HCT116 (cell line): Measurements from ENCODE around the gene BICRA. TPM values are rescaled to one million over a fixed set of nuclear protein-coding genes. Genes with fewer than 3 reads are reported as not detected.
"Not testable (repeated sequence)": the region's sequence is repeated elsewhere in the genome, so short reads cannot be mapped to it uniquely, and the experiment has no call there.

Experiments used
- ATAC-seq: fragments of 200-7000 bp; cut with Tn5 transposase; 2 replicates; pipeline ENCODE4 v1.9.1; 2020; ENCODE audit warnings: mild to moderate bottlenecking, moderate library complexity
- BruUV-seq: library from RNA; stranded (reverse); fragments of 400-500 nt; replicated peaks from 2 replicates; lab custom pipeline; 2021; lab: Mats Ljungman, UMichigan
- CTCF ChIA-PET: fragments of 300-600 bp; sonication (Branson Sonifier 250); formaldehyde crosslinking; loops from one replicate; lab custom pipeline; 2021; ENCODE audit warnings: antibody characterized with exemption; lab: Charles Lee
- POLR2A ChIA-PET: fragments of 300-600, 350-600 bp; sonication (Branson Sonifier 250); formaldehyde crosslinking; loops from one replicate; lab custom pipeline; 2021; ENCODE audit warnings: antibody characterized with exemption; lab: Charles Lee
- RAD21 ChIA-PET, 2 experiments: fragments of 300-600 bp; sonication (Branson Sonifier 250); formaldehyde crosslinking; loops; one replicate each; lab custom pipeline; 2023; ENCODE audit warnings: low total read pairs in 2 of 2; ENCODE audit not compliant: uncharacterized antibody in 2 of 2, unreplicated experiment in 2 of 2, low non-redundant PET in 1 of 2; lab: Charles Lee
- DNase-seq: peaks from one replicate; pipeline ENCODE4 v3.0.0-alpha.2; 2010; ENCODE audit warnings: low read depth, low spot score
- H2AFZ ChIP-seq: fragments of 200-600 bp; shearing (Covaris generic), sonication (generic); 2 replicates; pipeline ENCODE4 v1.6.1; 2017; ENCODE audit warnings: low read depth, mixed run types, mixed read lengths, antibody characterized with exemption, low read length; ENCODE audit not compliant: poor library complexity, severe bottlenecking
- H3K27ac ChIP-seq: 2 replicates; pipeline ENCODE4 v1.5.1; 2012; ENCODE audit warnings: low read depth, low read length
- H3K27me3 ChIP-seq: fragments of 200-600 bp; sonication (generic); 2 replicates; pipeline ENCODE4 v1.6.1; 2016; ENCODE audit warnings: mixed run types, low read length, mixed read lengths; ENCODE audit not compliant: insufficient read depth
- H3K36me3 ChIP-seq, 2 experiments: fragments of 200-500 bp in 1 of 2; fragments of 200-600 bp in 1 of 2; sonication (Bioruptor generic) in 1 of 2; sonication (generic) in 1 of 2; 2 replicates each; pipeline versions ENCODE4 v1.5.1 to v1.6.1; 2014 to 2016; ENCODE audit warnings: low read length in 2 of 2, inconsistent platforms in 1 of 2, mixed read lengths in 1 of 2, mixed run types in 1 of 2; ENCODE audit not compliant: insufficient read depth in 2 of 2, control insufficient read depth in 1 of 2
- H3K4me1 ChIP-seq, 2 experiments: fragments of 200-600 bp in 1 of 2; sonication (generic) in 1 of 2; 2 replicates each; pipeline versions ENCODE4 v1.5.1 to v1.6.1; 2012 to 2017; ENCODE audit warnings: low read length in 2 of 2, inconsistent platforms in 1 of 2, mild to moderate bottlenecking in 1 of 2, mixed read lengths in 1 of 2, mixed run types in 1 of 2, moderate library complexity in 1 of 2; ENCODE audit not compliant: insufficient read depth in 2 of 2, control insufficient read depth in 1 of 2
- H3K4me2 ChIP-seq: fragments of 200-600 bp; sonication (generic); 2 replicates; pipeline ENCODE4 v1.6.1; 2017; ENCODE audit warnings: mixed run types, low read length, mixed read lengths
- H3K4me3 ChIP-seq, 2 experiments: fragments of 200-600 bp in 1 of 2; sonication (generic) in 1 of 2; replicated peaks in 1 of 2; 2 replicates each; pipeline ENCODE4 v1.5.1; 2011 to 2016; ENCODE audit warnings: low read length in 2 of 2, control low read depth in 1 of 2, low read depth in 1 of 2, mild to moderate bottlenecking in 1 of 2, mixed read lengths in 1 of 2, mixed run types in 1 of 2
- H3K79me2 ChIP-seq: fragments of 200-600 bp; sonication (generic); 2 replicates; pipeline ENCODE4 v1.6.1; 2017; ENCODE audit warnings: mild to moderate bottlenecking, mixed run types, low read length, moderate library complexity, mixed read lengths; ENCODE audit not compliant: insufficient read depth
- H3K9ac ChIP-seq: fragments of 200-600 bp; sonication (generic); 2 replicates; pipeline ENCODE4 v1.6.1; 2016; ENCODE audit warnings: low read length, mixed read lengths
- H3K9me2 ChIP-seq: fragments of 200-600 bp; sonication (generic), shearing (Covaris generic); 2 replicates; pipeline ENCODE4 v1.6.1; 2017; ENCODE audit warnings: mixed run types, mild to moderate bottlenecking, moderate library complexity; ENCODE audit not compliant: insufficient read depth
- H3K9me3 ChIP-seq, 2 experiments: fragments of 200-500 bp in 1 of 2; fragments of 200-600 bp in 1 of 2; sonication (Bioruptor generic) in 1 of 2; sonication (generic) in 1 of 2; 2 replicates each; pipeline ENCODE4 v1.6.1; 2014 to 2017; ENCODE audit warnings: low read length in 2 of 2, mixed read lengths in 2 of 2, inconsistent platforms in 1 of 2, low read depth in 1 of 2, mild to moderate bottlenecking in 1 of 2, mixed run types in 1 of 2, moderate library complexity in 1 of 2; ENCODE audit not compliant: control insufficient read depth in 1 of 2, insufficient read depth in 1 of 2
- H4K20me1 ChIP-seq: fragments of 200-600 bp; sonication (generic), shearing (Covaris generic); 2 replicates; pipeline ENCODE4 v1.6.1; 2017; ENCODE audit warnings: mixed run types, mild to moderate bottlenecking, moderate library complexity; ENCODE audit not compliant: insufficient read depth
- ATF3 ChIP-seq: IDR thresholded peaks from 2 replicates; pipeline ENCODE4 v1.6.1; 2012
- CBX3 ChIP-seq: IDR thresholded peaks from 2 replicates; pipeline ENCODE4 v1.6.1; 2012; ENCODE audit warnings: low read depth
- CEBPB ChIP-seq: IDR thresholded peaks from 2 replicates; pipeline ENCODE4 v1.6.1; 2012; ENCODE audit warnings: low read depth
- EGR1 ChIP-seq: IDR thresholded peaks from 2 replicates; pipeline ENCODE4 v1.6.1; 2012; ENCODE audit warnings: low read depth
- ELF1 ChIP-seq: IDR thresholded peaks from 2 replicates; pipeline ENCODE4 v1.6.1; 2012; ENCODE audit warnings: low read depth, borderline replicate concordance
- FOSL1 ChIP-seq: IDR thresholded peaks from 2 replicates; pipeline ENCODE4 v1.6.1; 2012; ENCODE audit warnings: low read depth
- MAX ChIP-seq: IDR thresholded peaks from 2 replicates; pipeline ENCODE4 v1.6.1; 2012
- POLR2A ChIP-seq: IDR thresholded peaks from 2 replicates; pipeline ENCODE4 v1.7.0; 2011; ENCODE audit warnings: borderline replicate concordance; ENCODE audit not compliant: insufficient read depth, insufficient read length; ENCODE audit errors: extremely low read depth
- RAD21 ChIP-seq: IDR thresholded peaks from 2 replicates; pipeline ENCODE4 v1.6.1; 2012; ENCODE audit warnings: low read depth, mild to moderate bottlenecking
- SP1 ChIP-seq: IDR thresholded peaks from 2 replicates; pipeline ENCODE4 v1.6.1; 2012; ENCODE audit warnings: low read depth
- ZBTB33 ChIP-seq: IDR thresholded peaks from 2 replicates; pipeline ENCODE4 v1.6.1; 2011; ENCODE audit warnings: mild to moderate bottlenecking, low read length, moderate library complexity; ENCODE audit not compliant: insufficient replicate concordance; ENCODE audit errors: extremely low read depth
- ZNF274 ChIP-seq: fragments of 200-500 bp; sonication (Bioruptor generic); IDR thresholded peaks from 2 replicates; pipeline ENCODE4 v1.6.1; 2014; ENCODE audit warnings: mild to moderate bottlenecking, low read depth, low read length, inconsistent platforms
- intact Hi-C: fragments of 100-400 bp; cut with micrococcal nuclease; formaldehyde crosslinking; loops from 2 replicates; pipeline ENCODE4 v1.10.0; 2022
- total RNA-seq: library from RNA; stranded (reverse); gene quantifications from one replicate; pipeline ENCODE4 v1.2.1, GENCODE V29; 2021; ENCODE audit not compliant: unreplicated experiment
- TF ChIP-seq, protein P1 (sequence below): IDR thresholded peaks from 2 replicates; pipeline ENCODE4 v1.6.1; 2012; ENCODE audit warnings: low read depth

The BICRA gene
- total RNA-seq, 1 experiment from 2014 or later, result 11.3 TPM

- DNase-seq, result not testable (repeated sequence)
These were observed 26.3 kb downstream of the BICRA start for GRCh38 chr19:47635152-47635754.

DNA sequence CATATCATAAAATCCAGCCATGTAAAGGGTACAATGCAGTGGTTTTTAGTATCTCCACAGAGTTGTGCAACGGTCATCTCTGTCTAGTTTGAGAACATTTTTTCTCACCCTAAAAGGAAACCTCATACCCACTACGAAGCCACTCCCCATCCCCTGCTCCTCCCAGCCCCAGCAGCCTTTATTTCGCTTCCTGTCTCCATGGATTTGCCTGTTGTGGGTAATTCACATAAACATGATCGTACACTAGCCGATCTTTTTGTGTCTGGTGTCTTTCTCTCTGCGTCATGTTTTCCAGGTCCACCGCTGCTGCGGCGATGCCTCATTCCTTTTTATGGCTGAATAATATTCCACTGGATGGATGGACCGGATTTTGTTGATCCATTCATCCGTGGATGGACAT lies 28.6 kb downstream of the BICRA start:
- no peak overlapping the region for H3K4me2 ChIP-seq
- no peaks in the 10 kb centered on the region; a peak in 1 of 4 replicates for H3K36me3 ChIP-seq
- H3K79me2 ChIP-seq, result peaks cover 47% of the 10 kb centered on the region
- no peaks in the 10 kb centered on the region for H3K27me3 ChIP-seq
- H3K9ac ChIP-seq, result no peak overlapping the region
- peaks cover 37 to 70% of the 10 kb centered on the region in 2 experiments for H3K4me1 ChIP-seq
- intact Hi-C loops, result no loop called here
- no peaks in the 10 kb centered on the region for H3K9me2 ChIP-seq
- no peak overlapping the region for H2AFZ ChIP-seq
- RAD21 ChIA-PET, result no interaction called here
- no peaks in the 10 kb centered on the region for H3K9me3 ChIP-seq
- H3K4me3 ChIP-seq, result no peak overlapping the region
- POLR2A ChIA-PET, result no interaction called here
- no peak overlapping the region for H3K27ac ChIP-seq
- no peak for ATAC-seq
- no peaks in the 10 kb centered on the region for H4K20me1 ChIP-seq
- CTCF ChIA-PET, result no interaction called here
- DNase-seq, result no peak
- no TSS peak for BruUV-seq
- TF ChIP-seq FOSL1 (no peak), ATF3 (no peak), MAX (no peak), ZBTB33 (no peak), CBX3 (no peak), ZNF274 (no peak), POLR2A (no peak), CEBPB (no peak), SP1 (no peak), ELF1 (no peak), EGR1 (no peak), RAD21 (no peak)
- TF ChIP-seq, protein P1, sequence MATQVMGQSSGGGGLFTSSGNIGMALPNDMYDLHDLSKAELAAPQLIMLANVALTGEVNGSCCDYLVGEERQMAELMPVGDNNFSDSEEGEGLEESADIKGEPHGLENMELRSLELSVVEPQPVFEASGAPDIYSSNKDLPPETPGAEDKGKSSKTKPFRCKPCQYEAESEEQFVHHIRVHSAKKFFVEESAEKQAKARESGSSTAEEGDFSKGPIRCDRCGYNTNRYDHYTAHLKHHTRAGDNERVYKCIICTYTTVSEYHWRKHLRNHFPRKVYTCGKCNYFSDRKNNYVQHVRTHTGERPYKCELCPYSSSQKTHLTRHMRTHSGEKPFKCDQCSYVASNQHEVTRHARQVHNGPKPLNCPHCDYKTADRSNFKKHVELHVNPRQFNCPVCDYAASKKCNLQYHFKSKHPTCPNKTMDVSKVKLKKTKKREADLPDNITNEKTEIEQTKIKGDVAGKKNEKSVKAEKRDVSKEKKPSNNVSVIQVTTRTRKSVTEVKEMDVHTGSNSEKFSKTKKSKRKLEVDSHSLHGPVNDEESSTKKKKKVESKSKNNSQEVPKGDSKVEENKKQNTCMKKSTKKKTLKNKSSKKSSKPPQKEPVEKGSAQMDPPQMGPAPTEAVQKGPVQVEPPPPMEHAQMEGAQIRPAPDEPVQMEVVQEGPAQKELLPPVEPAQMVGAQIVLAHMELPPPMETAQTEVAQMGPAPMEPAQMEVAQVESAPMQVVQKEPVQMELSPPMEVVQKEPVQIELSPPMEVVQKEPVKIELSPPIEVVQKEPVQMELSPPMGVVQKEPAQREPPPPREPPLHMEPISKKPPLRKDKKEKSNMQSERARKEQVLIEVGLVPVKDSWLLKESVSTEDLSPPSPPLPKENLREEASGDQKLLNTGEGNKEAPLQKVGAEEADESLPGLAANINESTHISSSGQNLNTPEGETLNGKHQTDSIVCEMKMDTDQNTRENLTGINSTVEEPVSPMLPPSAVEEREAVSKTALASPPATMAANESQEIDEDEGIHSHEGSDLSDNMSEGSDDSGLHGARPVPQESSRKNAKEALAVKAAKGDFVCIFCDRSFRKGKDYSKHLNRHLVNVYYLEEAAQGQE, result no peak

More at GRCh38 chr19:47635152-47635754, 26.3 kb downstream of the BICRA start:
- CTCF ChIA-PET, BruUV-seq, H3K36me3 ChIP-seq, H3K9me2 ChIP-seq, H3K9ac ChIP-seq, H3K27ac ChIP-seq, H3K4me2 ChIP-seq, intact Hi-C loops, H4K20me1 ChIP-seq, POLR2A ChIA-PET, H2AFZ ChIP-seq, H3K9me3 ChIP-seq, ATAC-seq, RAD21 ChIA-PET, H3K4me3 ChIP-seq, H3K27me3 ChIP-seq: not testable (repeated sequence)
- Histone ChIP-seq H3K4me1 (peaks cover 46 to 78% of the 10 kb centered on the region in 2 experiments), H3K79me2 (peaks cover 49% of the 10 kb centered on the region)
